Measurements from ENCODE around the gene SDHAF2. TPM values are rescaled to one million over a fixed set of nuclear protein-coding genes. Genes with fewer than 3 reads are reported as not detected.

The SDHAF2 gene
- total RNA-seq, 4 donors from 2014 or later = 65.8 to 122 (median 81.4) TPM

DNA sequence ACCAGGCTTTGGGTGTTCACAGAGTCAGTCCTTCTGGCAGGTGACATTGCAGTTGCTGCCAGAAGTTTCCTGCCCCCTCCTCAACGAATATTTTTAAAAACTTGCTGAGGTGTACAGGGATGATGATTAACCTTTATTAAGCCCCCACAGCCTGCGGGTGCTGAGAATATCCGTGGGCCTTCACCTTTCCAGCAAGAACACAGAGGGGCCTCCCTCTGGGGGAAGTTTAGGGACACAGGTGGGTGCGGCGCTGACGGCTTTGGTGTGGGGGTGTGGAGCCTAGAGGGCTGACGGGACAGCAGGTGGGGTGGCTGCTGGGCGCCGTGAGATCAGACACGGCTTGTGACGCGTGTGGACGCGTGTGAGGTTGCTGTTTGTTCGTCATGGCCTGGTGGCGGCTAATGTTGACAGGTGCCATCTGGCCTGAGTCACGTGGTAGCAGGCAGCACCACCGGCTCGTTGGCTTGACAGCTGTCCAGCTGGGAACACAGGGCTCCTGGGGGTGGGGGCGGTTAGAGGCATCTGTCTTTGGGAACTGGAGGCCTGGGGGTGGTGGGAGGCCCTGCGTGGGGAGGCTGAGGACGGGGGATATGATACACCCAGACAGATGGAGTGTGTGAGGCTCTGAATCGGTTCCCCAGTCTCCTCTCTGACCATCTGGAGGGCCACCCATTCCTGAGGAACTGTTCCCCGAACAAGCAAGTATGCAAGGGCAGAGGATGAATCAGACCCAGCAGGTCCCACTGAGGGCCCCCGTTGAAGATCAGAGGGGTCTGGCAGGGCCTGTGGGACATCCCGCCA is 66.1 kb downstream of the SDHAF2 start:
- WGBS, 2 donors (ENCODE audit: low coverage in 1 of 2) = 58 to 71% methylated on average over 3 to 26 of the region's 26 CpGs
- TF ChIP-seq POLR2A (IDR thresholded peaks at IDR 0.05) (no peak), POLR2AphosphoS5 (IDR thresholded peaks at IDR 0.05) (no peak), EP300 (IDR thresholded peaks at IDR 0.05; ENCODE audit: low read depth) (no peak)
- TF ChIP-seq, protein P1, sequence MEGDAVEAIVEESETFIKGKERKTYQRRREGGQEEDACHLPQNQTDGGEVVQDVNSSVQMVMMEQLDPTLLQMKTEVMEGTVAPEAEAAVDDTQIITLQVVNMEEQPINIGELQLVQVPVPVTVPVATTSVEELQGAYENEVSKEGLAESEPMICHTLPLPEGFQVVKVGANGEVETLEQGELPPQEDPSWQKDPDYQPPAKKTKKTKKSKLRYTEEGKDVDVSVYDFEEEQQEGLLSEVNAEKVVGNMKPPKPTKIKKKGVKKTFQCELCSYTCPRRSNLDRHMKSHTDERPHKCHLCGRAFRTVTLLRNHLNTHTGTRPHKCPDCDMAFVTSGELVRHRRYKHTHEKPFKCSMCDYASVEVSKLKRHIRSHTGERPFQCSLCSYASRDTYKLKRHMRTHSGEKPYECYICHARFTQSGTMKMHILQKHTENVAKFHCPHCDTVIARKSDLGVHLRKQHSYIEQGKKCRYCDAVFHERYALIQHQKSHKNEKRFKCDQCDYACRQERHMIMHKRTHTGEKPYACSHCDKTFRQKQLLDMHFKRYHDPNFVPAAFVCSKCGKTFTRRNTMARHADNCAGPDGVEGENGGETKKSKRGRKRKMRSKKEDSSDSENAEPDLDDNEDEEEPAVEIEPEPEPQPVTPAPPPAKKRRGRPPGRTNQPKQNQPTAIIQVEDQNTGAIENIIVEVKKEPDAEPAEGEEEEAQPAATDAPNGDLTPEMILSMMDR (IDR thresholded peaks at IDR 0.05) = no peak
- in situ Hi-C loops (cut with MboI; ENCODE audit: low pct_ligation_motif_present in 1 of 4, low pct_unique_long_range_greater_than_20kb in 1 of 4, low sequenced_read_pairs in 3 of 4) (no loop called here), intact Hi-C loops (cut with DNase I; ENCODE audit: low total_unique reads) (no loop called here)
- Histone ChIP-seq H3K4me3 (no peak overlapping the region), H3K36me3 (no peaks in the 10 kb centered on the region), H3K27ac (no peak overlapping the region), H3K4me1 (no peaks in the 10 kb centered on the region), H3K27me3 (no peaks in the 10 kb centered on the region), H3K9me3 (no peaks in the 10 kb centered on the region)
- no peak for DNase-seq

Small RNAs within 50 kb of the gene (small RNA-seq; reads per million reads assigned to genes)
- 0 reads per million in 4 donors for gene RN7SL23P

Other genes with a start within 250 kb of the SDHAF2 start
- 10 to 100 TPM in 1 of 4 donors, 1 to 10 TPM in 1, not detected in 2; 1.5 to 20.1 TPM for gene PGA3, start 226.6 kb upstream of the SDHAF2 start, total RNA-seq
- 10 to 100 TPM in 1 of 4 donors, 1 to 10 TPM in 1, not detected in 2; 1.6 to 25.4 TPM for gene PGA4, start 207.8 kb upstream of the SDHAF2 start, total RNA-seq
- gene PGA5, start 188.9 kb upstream of the SDHAF2 start, total RNA-seq = 10 to 100 TPM in 1 of 4 donors, under 1 TPM in 1, not detected in 2; 0.55 to 15.0 TPM
- 1 to 10 TPM in 1 of 4 donors, under 1 TPM in 2, not detected in 1; 0.16 to 2.2 (median 0.41) TPM for gene VWCE, start 134.8 kb upstream of the SDHAF2 start, total RNA-seq
- 100 to 1,000 TPM; 105 to 127 (median 123) TPM for gene DDB1, start 97.0 kb upstream of the SDHAF2 start, total RNA-seq
- gene TKFC, start 96.9 kb upstream of the SDHAF2 start, total RNA-seq = 100 to 1,000 TPM in 1 of 4 donors, 10 to 100 TPM in 3; 32.9 to 103 (median 40.4) TPM
- gene CYB561A3, start 68.2 kb upstream of the SDHAF2 start, total RNA-seq = 100 to 1,000 TPM in 2 of 4 donors, 10 to 100 TPM in 2; 68.1 to 157 (median 93.6) TPM
- 10 to 100 TPM; 27.9 to 51.6 (median 35.6) TPM for gene TMEM138, start 67.8 kb upstream of the SDHAF2 start, total RNA-seq
- gene TMEM216, start 37.5 kb upstream of the SDHAF2 start, total RNA-seq = 10 to 100 TPM in 3 of 4 donors, 1 to 10 TPM in 1; 1.9 to 32.8 (median 14.6) TPM
- gene CPSF7, start 149 bp upstream of the SDHAF2 start, total RNA-seq = 10 to 100 TPM; 43.6 to 65.1 (median 53.7) TPM
- 1 to 10 TPM in 1 of 4 donors, under 1 TPM in 2, not detected in 1; 0.32 to 1.1 (median 0.60) TPM for gene LRRC10B, start 78.6 kb downstream of the SDHAF2 start, total RNA-seq
- 10 to 100 TPM in 3 of 4 donors, 1 to 10 TPM in 1; 6.8 to 26.2 (median 12.8) TPM for gene SYT7, start 151.0 kb downstream of the SDHAF2 start, total RNA-seq

Measured in transverse colon (tissue), 4 donors.